ENCODE measurements around the gene C9orf85.

Gene C9orf85

GRCh38 chr9:72012646-72013045 lies 101.2 kb downstream of the C9orf85 start:
- DNase-seq, result no peak

GRCh38 chr9:72013292-72013760 lies 101.9 kb downstream of the C9orf85 start:
- no peak for DNase-seq

GRCh38 chr9:72022841-72023240 lies 111.4 kb downstream of the C9orf85 start:
- peak; percentile 1 to 69 for DNase-seq

All from bone marrow (tissue), 2 donors.